Nephron (organoid): ENCODE data around the gene KIAA1217.
A peak's percentile ranks its signal among the peaks of the same experiment; 100 is the strongest.

Source experiments
- H3K27ac Mint-ChIP-seq, 3 experiments: 2 replicates each; pipeline ENCODE4 v1.8.0; 2020; ENCODE audit warnings: mixed read lengths in 3 of 3, mild to moderate bottlenecking in 2 of 3, moderate library complexity in 1 of 3
- H3K27me3 Mint-ChIP-seq: 2 replicates; pipeline ENCODE4 v1.8.0; 2021; ENCODE audit warnings: low read depth, mild to moderate bottlenecking, moderate library complexity, mixed read lengths
- H3K36me3 Mint-ChIP-seq: 2 replicates; pipeline ENCODE4 v1.8.0; 2020; ENCODE audit warnings: low read depth, mixed read lengths
- H3K4me1 Mint-ChIP-seq: 2 replicates; pipeline ENCODE4 v1.8.0; 2020; ENCODE audit warnings: mixed read lengths
- H3K4me3 Mint-ChIP-seq, 3 experiments: 2 replicates each; pipeline ENCODE4 v1.8.0; 2020; ENCODE audit warnings: mild to moderate bottlenecking in 3 of 3, mixed read lengths in 3 of 3, moderate library complexity in 2 of 3
- H3K9me3 Mint-ChIP-seq: 2 replicates; pipeline ENCODE4 v1.8.0; 2020; ENCODE audit warnings: mixed read lengths
- TF ChIP-seq, protein P1 (sequence below), 3 experiments: fragments of 200-600 bp; sonication (generic); IDR thresholded peaks; one replicate each; pipeline ENCODE4 v1.5.0; 2021; ENCODE audit warnings: antibody characterized with exemption in 3 of 3; ENCODE audit not compliant: unreplicated experiment in 3 of 3

The KIAA1217 gene

GRCh38 chr10:24574578-24575155, 365.7 kb downstream of the KIAA1217 start:
- TF ChIP-seq, protein P1, sequence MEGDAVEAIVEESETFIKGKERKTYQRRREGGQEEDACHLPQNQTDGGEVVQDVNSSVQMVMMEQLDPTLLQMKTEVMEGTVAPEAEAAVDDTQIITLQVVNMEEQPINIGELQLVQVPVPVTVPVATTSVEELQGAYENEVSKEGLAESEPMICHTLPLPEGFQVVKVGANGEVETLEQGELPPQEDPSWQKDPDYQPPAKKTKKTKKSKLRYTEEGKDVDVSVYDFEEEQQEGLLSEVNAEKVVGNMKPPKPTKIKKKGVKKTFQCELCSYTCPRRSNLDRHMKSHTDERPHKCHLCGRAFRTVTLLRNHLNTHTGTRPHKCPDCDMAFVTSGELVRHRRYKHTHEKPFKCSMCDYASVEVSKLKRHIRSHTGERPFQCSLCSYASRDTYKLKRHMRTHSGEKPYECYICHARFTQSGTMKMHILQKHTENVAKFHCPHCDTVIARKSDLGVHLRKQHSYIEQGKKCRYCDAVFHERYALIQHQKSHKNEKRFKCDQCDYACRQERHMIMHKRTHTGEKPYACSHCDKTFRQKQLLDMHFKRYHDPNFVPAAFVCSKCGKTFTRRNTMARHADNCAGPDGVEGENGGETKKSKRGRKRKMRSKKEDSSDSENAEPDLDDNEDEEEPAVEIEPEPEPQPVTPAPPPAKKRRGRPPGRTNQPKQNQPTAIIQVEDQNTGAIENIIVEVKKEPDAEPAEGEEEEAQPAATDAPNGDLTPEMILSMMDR (IDR thresholded peaks at IDR 0.05; ENCODE audit: unreplicated experiment in 3 of 3) = no peak
- Mint-ChIP-seq H3K27me3 (no peaks in the 10 kb centered on the region), H3K4me1 (no peaks in the 10 kb centered on the region), H3K27ac (no peak overlapping the region), H3K36me3 (no peaks in the 10 kb centered on the region), H3K9me3 (no peaks in the 10 kb centered on the region), H3K4me3 (no peak overlapping the region)

DNA sequence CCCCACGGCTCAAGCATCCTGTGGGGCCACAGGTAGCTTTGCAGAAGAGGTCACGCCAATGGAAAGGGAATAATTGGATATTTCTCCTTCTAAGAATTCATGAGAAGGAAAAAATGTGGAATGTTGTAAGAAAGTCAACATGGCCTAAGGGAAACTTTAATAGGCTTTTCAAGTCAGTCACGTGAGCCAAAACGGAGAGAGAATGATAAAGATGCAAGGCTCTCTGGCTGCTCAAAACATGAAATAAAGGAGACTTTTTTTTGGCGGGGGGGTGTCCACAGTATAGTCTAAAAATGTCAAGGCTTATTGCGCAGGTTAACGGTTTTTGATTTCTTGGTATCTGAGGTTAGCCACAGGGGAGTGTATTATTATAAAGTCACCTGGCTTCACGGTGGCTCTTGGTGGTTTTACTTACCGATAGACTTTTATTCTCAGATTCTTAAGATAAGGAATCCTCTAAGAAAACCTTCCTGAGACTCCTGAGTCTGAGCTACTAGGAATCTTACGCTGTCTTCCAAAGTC, 366.6 kb downstream of the KIAA1217 start:
- TF ChIP-seq, protein P1 (IDR thresholded peaks at IDR 0.05; ENCODE audit: unreplicated experiment in 3 of 3) = no peak
- Mint-ChIP-seq H3K27me3 (no peaks in the 10 kb centered on the region), H3K4me3 (no peak overlapping the region), H3K4me1 (no peaks in the 10 kb centered on the region), H3K27ac (no peak overlapping the region), H3K36me3 (peaks cover 6% of the 10 kb centered on the region), H3K9me3 (no peaks in the 10 kb centered on the region)

- no peaks in the 10 kb centered on the region for H3K27me3 Mint-ChIP-seq
- H3K36me3 Mint-ChIP-seq = peaks cover 15% of the 10 kb centered on the region
- H3K27ac Mint-ChIP-seq = no peak overlapping the region
- H3K4me1 Mint-ChIP-seq = no peaks in the 10 kb centered on the region
- no peak overlapping the region for H3K4me3 Mint-ChIP-seq
- no peaks in the 10 kb centered on the region for H3K9me3 Mint-ChIP-seq
- TF ChIP-seq, protein P1 (IDR thresholded peaks at IDR 0.05; ENCODE audit: unreplicated experiment in 3 of 3) = no peak
Observed at GRCh38 chr10:24579448-24579847, 370.5 kb downstream of the KIAA1217 start.

DNA sequence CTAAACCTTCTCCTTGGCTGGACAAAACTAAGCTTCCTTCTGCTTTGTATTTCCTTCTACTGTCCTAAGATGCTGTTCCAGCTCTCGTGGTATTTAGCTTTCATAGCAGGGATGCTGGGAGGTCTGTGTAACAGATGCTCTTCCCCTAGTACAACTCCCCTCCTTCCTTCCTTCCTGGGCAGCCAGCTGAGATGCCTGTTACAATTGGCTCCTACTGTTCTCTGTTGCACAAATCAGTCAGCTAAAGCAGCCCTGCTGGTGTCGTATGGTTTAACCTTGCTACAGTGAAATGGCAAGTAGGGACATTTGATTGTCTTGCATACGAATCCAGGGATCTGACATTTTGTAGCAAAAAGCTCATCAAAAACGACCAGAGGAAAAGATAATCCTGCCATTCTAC, 371.0 kb downstream of the KIAA1217 start:
- H3K27me3 Mint-ChIP-seq = no peaks in the 10 kb centered on the region
- H3K4me1 Mint-ChIP-seq = no peaks in the 10 kb centered on the region
- H3K9me3 Mint-ChIP-seq = no peaks in the 10 kb centered on the region
- peak overlapping the region in 1 of 3 experiments; percentile 28 for H3K27ac Mint-ChIP-seq
- no peak overlapping the region for H3K4me3 Mint-ChIP-seq
- H3K36me3 Mint-ChIP-seq = peaks cover 17% of the 10 kb centered on the region
- TF ChIP-seq, protein P1 (IDR thresholded peaks at IDR 0.05; ENCODE audit: unreplicated experiment in 3 of 3) = no peak

GRCh38 chr10:24589265-24589664, 380.3 kb downstream of the KIAA1217 start:
- H3K4me3 Mint-ChIP-seq = no peak overlapping the region
- H3K4me1 Mint-ChIP-seq = no peaks in the 10 kb centered on the region
- H3K9me3 Mint-ChIP-seq = no peaks in the 10 kb centered on the region
- TF ChIP-seq, protein P1 (IDR thresholded peaks at IDR 0.05; ENCODE audit: unreplicated experiment in 3 of 3) = no peak
- no peaks in the 10 kb centered on the region for H3K27me3 Mint-ChIP-seq
- H3K36me3 Mint-ChIP-seq = peaks cover 69% of the 10 kb centered on the region
- no peak overlapping the region for H3K27ac Mint-ChIP-seq
